Breast epithelium (tissue), 3 donors: ENCODE data around the gene RIPOR2.

Experiments
- CTCF ChIP-seq, 3 donors: fragments of 450-650 bp; IDR thresholded peaks; one replicate each; pipeline ENCODE4 v1.5.1; 2016 to 2017; ENCODE audit warnings: antibody characterized with exemption in 3 of 3, mild to moderate bottlenecking in 3 of 3, moderate library complexity in 3 of 3
- POLR2A ChIP-seq: fragments of 450-650 bp; IDR thresholded peaks from one replicate; pipeline ENCODE4 v1.6.1; 2016; ENCODE audit warnings: antibody characterized with exemption, mild to moderate bottlenecking, moderate library complexity
- POLR2AphosphoS5 ChIP-seq, 3 donors: sonication (generic); formaldehyde crosslinking; IDR thresholded peaks; one replicate each; pipeline ENCODE4 v1.6.1; 2017; ENCODE audit warnings: antibody characterized with exemption in 3 of 3

GRCh38 chr6:24874128-24874527 lies 61.6 kb downstream of the RIPOR2 start:
- no peak for TF ChIP-seq POLR2AphosphoS5 (IDR thresholded peaks at IDR 0.05)
- no peak for TF ChIP-seq CTCF (IDR thresholded peaks at IDR 0.05)
- TF ChIP-seq POLR2A = no peak
